ENCODE measurements around the gene MYL11.

Gene MYL11

DNA sequence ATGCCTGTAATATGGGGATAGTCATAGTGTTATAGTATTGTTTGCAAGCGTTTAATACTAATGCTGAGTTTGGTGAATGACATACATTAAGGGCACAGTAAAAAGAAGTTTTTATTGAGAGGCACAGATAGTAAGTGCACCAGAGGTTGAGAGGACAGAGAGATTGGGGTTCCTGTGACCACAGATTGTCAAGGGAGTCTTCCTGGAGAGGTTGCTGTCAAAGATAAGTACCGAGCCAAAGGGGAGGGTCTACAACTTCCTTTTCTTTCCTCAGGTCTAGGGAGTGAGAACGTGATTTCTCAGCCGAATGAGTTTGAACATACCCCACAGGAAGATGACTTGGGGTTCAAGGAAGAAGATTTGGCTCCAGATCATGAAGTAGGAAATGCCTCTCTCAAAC is 22.5 kb downstream of the MYL11 start:
- no peak for DNase-seq

DNA sequence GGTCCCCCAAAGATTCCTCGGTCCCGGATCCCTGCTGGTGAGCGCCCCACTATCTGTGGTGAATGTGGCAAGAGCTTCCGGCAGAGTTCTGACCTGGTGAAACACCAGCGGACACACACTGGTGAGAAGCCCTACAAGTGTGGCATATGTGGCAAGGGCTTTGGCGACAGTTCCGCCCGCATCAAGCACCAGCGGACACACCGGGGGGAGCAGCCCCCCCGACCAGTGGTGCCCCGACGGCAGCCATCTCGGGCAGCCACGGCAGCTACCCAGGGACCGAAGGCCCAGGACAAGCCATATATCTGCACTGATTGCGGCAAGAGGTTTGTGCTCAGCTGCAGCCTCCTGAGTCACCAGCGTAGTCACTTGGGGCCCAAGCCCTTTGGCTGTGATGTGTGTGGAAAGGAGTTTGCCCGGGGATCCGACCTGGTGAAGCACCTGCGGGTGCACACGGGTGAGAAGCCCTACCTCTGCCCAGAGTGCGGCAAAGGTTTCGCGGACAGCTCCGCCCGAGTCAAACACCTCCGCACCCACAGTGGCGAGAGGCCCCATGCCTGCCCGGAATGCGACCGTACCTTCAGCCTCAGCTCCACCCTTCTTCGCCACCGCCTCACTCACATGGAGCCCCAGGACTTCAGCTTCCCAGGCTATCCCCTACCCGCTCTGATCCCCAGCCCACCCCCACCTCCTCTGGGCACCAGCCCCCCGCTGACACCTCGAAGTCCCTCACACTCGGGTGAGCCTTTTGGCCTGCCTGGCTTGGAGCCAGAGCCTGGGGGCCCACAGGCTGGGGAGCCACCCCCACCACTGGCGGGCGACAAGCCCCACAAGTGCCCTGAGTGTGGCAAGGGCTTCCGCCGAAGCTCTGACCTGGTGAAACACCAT is 23.4 kb downstream of the MYL11 start:
- no peak for DNase-seq

DNA sequence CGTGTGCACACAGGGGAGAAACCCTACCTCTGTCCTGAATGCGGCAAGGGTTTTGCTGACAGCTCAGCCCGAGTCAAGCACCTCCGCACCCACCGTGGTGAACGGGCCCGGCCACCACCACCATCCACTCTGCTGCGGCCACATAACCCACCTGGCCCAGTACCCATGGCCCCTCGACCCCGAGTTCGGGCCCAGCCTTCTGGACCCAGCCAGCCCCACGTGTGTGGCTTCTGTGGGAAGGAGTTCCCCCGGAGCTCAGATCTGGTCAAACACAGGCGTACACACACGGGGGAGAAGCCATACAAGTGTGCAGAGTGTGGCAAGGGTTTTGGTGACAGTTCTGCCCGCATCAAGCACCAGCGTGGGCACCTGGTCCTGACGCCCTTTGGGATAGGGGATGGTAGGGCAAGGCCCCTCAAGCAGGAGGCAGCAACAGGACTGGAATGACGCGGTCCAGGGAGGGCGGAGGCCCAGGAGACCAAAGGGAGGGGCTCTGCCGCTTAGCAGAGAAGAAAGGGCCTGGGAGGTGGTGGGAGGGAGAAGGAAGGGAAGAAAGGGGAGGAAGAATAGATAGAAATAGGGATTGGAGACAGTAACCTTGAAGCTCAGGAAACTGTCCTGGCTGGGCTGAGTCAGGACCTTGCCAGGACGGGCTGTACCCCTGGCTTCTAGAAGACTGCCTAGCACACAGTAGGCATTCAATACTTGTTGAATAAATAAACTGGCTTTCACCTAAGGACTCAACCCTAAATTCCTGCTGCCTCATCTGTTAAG is 24.2 kb downstream of the MYL11 start:
- DNase-seq = no peak

DNA sequence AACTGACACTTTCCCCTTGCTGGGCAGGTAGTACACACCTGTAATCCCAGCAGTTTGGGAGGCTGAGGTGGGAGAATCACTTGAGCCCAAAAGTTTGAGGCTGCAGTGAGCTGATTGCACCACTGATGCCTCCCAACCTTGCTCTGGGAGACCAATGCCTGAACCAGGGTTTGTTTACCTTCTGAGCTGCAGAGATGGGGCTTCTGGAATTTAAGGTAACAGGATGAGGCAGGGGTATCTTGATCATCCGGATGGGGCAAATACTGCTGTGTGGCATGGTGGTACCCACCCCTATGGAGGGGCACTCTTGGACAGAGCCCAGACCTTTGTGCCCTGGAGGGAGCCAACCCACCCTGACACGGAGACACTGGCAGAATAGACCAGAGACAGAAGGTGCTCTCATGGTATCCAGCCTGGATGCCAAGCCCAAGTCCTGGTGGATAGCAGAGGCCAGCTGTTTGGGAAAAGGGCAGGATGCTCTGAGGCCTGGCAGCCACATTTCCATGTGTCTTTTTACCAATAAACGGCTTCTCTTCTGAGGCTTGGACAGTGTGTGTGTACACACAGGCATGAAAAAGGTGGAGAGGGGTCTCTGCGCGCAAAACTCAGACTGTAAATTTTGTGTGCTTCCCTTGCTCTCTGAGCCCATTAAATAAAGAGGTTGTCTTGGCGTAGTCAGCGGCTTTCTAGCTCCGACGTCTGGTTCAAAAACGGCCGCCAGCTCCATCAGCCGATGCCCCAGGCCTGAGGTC is 25.0 kb downstream of the MYL11 start:
- DNase-seq = no peak

DNA sequence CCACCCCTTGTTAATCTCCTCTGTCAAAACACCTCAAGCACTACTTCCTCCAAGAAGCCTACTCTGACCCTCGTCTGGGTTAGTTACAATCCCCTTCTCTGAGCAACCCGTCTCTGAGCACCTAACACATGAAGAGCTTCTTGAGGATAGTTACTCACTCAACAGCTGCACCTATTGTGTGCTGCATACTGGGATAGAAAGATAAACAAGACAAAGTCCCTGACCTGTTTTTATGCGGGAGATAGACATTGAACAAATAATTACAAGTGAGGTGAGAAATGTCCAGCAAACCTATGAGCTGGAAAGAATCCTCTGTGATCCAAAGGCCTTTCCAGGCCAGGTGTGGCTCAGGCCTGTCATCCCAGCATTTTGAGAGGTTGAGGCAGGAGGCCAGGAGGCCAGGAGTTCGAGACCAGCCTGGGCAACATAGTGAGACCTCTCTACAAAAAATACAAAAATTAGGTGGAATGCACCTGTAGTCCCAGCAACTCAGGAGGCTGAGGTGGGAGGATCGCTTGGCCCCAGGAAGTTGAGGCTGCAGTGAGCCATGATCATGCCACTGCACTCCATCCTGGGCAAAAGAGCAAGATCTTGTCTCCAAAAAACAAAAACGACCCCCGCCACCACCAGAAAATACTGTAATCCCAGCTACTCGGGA is 27.3 kb downstream of the MYL11 start:
- no peak for DNase-seq

DNA sequence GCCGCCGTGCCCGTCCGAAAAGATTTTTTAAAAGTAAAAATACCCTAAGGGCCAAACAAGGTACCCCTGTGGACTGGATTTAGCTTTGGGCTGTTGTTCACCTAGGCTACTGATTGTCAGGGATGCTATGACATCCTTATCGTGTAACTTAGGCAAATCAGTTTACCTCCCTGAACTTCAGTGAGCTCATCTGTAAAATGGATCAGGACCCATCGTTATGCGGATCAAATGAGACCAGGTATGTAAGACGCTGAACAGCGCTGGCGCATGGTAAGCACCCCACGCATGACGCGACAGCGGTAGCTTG is 32.1 kb downstream of the MYL11 start:
- no peak for DNase-seq

DNA sequence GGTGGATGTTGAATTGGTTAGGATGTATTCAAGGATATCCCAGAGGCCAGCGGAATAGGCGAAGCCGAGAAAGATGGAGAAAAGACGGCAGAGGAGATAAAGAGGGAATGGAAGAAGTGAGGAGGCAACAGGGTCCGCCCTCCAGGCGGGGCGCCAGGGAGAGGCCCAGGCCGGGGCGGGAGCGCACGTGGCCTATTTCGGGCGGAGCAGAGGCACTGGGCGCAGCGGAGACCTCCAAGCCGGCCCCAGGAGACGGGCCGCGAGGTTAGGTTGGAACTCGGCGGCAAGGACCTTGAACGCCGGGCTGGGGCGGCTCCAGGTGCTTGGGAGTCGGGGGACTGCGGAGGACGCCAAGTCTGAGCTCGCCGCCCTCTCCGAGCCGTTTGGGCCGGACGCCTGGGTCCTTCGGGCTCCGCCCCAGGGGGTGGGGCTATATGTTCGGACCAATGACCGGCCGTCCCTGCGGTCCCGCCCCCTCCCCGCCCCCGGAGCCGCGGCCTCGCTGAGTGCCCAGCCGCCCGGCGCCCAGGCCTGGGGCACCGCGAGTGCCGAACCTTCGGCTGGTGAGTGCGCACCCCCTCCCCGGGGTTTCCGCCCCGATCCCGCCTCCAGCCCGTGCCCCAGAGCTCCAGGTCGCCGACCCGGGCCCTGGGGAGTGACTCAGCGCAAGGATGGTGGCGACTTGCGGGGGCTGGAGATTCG is 32.7 kb downstream of the MYL11 start, which contains the start of gene ZNF771:
Gene ZNF771 (plus strand): TSS at position 505 of the 702 bp plus-strand sequence. CDS start 448 bp downstream, outside the sequence.
- peak; percentile 70 for DNase-seq

DNA sequence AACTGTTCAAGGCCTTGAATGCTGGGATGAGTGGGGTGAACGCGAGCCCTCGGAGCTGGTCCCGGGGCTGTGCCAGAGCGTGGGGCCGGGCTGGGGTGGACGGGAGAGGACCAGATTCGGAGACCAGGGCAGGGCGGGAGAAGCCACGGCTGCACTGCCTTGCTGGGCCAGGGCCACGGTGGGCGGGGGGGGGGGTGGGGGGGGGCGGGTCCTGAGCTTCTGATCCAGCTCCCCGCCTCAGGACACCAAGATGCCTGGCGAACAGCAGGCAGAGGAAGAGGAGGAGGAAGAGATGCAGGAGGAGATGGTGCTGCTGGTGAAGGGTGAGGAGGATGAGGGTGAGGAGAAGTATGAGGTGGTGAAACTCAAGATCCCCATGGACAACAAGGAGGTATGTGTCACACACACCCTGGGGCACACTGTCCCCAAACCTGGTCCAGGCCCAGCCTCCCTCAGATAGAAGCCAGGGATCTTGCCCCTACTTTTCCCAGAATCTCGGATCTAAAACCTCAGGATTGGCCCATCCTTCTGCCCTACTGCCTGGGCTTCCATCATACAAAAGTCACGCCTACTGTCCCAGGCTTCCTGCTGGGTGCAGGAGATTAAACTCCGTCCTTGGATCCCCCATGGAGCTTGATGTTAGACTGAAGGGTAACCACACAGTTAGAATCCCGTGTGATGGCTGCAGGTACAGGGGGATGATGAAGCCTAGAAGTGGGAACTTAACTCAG is 33.4 kb downstream of the MYL11 start:
- no peak for DNase-seq

DNA sequence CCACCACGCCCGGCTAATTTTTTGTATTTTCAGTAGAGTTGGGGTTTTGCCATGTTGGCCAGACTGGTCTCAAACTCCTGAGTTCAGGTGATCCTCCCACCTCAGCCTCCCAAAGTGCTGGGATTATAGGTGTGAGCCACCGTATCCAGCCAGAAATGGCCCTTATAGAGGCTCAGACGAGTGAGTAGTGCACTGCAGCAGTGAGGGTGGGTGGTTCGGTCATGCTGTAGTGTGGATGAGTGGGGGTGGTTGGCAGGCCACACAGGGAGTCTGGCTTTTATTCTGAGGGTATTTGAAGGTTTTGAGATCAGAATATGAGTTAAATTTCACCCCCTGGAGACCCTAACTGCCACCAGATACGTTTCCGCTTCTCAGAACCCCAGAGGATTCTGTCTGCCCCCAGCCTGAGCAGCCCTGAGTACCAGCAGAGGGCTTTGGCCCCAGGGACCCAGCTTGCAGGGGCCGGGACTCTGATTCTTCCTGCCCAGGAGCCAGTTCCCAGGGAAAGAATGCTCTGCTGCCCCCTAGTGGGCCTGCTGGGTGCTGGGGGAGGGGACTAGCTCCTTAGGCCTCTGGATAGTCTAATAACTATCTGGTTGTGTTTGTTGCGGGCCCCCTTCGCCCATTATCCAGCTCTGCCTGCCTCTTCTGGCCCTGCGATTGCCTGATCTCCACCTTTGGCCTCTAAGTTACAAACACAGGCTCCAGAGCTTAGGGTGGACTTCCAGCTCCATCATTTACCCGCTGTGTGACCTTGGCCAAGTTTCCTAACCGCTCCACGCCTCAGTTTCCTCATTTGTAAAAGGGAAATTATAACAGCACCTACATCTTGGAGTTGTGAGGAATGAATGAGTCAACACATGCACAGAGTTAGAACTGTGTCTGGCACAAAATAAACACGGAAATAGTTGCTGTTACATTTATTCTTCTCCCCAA is 34.8 kb downstream of the MYL11 start:
- peak; percentile 64 for DNase-seq

DNA sequence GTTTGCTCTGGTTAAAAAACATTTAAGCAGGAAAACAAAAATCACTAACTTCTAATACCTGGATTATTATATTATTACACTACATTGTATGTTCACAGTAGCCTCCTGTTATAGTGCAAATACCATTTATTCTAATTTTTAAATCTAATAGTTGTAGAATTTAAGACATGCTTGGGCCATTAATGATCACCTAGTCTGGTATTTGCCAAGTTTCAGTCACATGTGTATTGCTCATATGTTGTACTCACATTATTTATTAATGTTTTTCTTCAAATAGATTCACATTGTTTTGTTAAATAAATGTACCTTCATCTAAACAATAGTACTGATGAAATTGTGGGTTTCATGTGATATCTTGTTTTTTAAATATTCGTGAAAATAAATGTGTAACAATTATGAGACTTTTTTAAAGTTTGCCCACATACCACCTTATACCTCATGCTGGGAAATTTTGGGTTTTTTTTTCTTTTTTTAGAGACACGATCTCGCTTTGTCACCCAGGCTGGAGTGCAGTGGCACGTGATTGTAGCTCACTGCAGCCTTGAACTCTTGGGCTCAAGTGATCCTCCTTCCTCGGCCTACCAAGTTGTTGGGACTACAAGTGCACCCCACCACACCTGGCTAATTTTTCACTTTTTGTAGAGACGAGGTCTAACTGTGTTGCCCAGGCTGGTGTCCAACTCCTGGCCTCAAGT is 38.7 kb downstream of the MYL11 start:
- DNase-seq = no peak

DNA sequence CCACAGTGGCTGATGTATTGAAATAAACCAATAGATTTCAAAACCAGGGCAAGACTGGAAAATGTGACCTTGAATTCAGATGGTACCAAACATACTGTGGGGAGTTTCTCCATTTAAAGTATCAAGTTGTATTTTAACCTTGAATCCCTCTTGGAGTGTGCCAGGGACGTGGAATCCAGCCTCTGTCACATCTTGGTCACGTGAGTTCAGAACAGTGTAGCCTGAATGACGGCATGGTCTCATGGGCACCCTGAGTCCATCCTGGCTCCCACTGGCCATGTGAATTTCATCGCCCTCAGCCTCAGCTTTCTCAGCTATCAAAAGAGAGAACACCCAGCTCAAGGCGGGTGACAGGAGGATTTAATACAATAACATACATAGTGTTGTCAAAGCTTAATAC is 39.6 kb downstream of the MYL11 start:
- no peak for DNase-seq

DNA sequence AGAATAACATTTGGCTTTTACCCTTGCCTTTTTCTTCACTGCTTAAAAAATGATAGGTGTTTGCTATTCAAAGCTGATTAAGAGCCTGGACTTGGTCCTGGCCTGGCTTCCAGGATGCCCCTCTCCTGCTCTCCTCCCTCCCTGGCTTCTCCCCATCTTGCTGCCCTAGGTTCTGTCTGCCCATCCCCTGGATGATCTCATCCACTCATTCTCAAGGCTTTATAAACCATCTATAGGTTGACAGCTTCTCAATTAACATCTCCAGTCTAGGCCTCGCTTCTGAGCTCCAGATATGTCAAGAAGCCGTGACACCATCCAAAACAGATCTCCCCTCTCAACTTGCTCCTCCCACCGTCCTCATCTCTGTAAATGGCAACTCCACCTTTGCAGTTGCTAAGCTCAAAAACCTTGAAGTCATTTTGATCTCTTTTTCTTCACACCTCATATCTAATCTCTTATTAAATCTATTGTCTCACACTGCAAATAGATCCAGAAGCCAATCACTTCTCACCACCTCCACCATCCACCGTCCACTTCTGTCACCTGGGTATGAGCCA is 41.5 kb downstream of the MYL11 start:
- no peak for DNase-seq

DNA sequence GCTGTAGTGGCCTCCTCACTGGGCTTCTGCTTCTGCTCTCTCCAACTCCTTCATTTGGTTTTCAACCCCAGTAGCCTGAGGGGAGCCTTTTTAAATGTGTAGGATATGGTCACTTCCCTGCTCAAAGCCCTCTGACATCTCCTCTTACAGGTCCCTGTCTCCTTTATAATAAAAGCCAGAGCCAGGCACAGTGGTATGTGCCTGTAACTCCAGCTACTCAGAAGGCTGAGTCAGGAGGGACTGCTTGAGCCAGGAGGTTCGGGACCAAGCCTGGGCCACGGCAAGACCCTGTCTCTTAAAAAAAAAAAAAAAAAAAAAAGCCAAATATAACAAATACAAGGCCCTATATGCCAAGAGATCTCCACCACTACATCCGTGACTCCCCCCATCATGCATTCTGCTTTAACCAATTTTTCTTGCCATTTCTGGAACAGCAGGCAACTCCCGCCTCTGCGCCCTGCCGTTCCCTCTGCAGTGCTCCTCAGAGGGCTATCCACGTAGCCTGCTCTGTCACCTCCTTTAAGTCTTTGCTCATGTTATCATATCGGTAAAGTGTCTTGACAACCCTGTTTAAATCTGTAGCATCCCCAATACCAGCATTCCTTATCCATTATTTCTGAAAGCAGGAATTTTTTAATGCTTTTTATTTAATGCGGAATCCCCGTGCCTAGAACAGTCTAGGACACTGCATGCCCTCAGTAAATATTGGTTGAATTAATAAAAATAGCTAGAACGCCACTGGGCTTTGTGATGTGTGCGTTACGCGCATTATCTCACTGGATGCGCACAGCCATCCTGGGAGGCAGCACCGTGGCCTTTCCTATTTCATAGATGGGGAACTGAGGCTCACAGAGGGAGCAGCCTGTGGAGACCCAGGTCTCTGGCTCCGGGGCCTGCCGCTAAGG is 42.3 kb downstream of the MYL11 start:
- no peak for DNase-seq

DNA sequence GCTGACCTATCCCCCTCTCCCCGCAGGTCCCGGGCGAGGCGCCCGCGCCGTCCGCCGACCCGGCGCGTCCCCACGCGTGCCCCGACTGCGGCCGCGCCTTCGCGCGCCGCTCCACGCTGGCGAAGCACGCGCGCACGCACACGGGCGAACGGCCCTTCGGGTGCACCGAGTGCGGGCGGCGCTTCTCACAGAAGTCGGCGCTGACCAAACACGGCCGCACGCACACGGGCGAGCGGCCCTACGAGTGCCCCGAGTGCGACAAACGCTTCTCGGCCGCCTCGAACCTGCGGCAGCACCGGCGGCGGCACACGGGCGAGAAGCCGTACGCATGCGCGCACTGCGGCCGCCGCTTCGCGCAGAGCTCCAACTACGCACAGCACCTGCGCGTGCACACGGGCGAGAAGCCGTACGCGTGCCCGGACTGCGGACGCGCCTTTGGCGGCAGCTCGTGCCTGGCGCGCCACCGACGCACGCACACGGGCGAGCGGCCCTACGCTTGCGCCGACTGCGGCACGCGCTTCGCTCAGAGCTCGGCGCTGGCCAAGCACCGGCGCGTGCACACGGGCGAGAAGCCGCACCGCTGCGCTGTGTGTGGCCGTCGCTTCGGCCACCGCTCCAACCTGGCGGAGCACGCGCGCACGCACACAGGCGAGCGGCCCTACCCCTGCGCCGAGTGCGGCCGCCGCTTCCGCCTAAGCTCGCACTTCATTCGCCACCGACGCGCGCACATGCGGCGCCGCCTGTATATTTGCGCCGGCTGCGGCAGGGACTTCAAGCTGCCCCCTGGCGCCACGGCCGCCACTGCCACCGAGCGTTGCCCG is 43.1 kb downstream of the MYL11 start:
- DNase-seq = peak; percentile 40

DNA sequence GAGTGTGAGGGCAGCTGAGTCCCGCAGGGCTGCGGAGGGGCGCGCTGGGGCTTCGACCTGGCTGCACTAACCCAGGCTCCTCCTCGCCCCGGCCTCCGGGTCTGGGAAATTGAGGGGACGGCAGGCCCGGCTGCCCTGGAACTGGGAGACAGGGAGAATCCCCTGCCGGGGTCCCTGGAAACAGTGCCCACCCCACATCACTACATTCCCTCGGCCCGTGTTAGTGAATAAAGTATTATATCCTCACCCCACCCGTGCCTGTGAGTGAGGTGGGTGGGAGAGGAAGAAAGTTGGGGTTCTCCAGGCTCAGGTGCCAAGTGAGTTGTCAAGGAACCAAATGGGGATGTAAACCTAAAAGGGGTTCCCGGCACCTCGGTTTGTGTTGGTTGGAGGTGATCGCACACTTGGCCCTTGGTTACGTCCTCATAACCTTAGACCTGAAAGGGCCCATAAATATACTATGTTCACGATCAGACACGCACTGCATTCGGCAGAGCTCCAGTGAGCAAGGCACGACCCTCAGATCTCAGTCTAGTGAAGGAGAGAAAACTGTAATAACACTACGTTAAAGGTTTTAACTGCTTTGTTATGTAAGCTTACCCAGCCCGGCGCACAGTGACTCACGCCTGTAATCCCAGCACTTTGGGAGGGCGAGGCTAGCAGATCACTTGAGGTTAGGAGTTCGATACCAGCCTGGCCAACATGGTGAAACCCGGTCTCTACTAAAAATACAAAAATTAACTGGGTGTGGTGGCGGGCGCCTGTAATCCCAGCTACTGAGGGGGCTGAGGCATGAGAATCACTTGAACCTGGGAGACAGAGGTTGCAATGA is 44.0 kb downstream of the MYL11 start:
- DNase-seq = no peak

DNA sequence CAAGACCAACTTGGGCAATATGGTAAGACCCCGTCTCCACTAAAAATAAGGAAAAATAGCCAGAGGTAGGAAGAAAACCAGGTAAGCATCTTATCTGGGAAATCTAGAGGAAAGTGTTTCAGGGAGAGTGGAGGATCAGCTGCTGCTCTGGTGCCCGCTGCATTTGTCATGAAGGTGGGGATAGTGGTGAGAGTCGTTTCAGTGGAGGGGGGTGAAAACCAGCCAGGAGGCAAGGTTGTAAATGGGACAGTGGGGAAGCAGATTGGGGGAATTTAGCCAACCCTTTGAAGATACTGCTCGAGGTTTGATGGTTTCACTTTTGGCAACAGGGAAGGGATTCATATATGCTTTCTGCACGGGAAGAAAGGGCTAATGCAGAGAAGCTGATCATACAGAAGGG is 46.4 kb downstream of the MYL11 start:
- no peak for DNase-seq

Data from NCI-H1694 treated with DMSO at 0.1 percent for 48 hours (cell line).